ENCODE data around the gene CDC42EP5. TPM values are rescaled to one million over a fixed set of nuclear protein-coding genes. Genes with fewer than 3 reads are reported as not detected.

Gene CDC42EP5
- total and polyA plus RNA-seq, 12 donors, result 0.44 to 36.0 (median 15.7) TPM

GRCh38 chr19:54464044-54464629 is 9.0 kb downstream of the CDC42EP5 start:
- Histone ChIP-seq H3K27me3 (no peaks in the 10 kb centered on the region), H3K4me1 (replicated peaks in 1 of 2) (peaks cover 16 to 31% of the 10 kb centered on the region in 2 donors), H3K27ac (peak overlapping the region; percentile 91 to 99 (median 95)), H3K36me3 (replicated peaks in 1 of 2) (peaks cover 0 to 34% of the 10 kb centered on the region in 2 donors), H3K9me3 (replicated peaks in 1 of 3) (no peaks in the 10 kb centered on the region), H3K4me3 (peak overlapping the region in 3 of 4 donors; percentile 33 to 67 (median 35))
- intact Hi-C loops (cut with DNase I), result no loop called here
- WGBS, 4 donors, result 0 to 1% (median 1%) methylated on average over 21 to 26 of the region's 26 CpGs
- DNase-seq, result peak; percentile 87 to 97 (median 94)
- TF ChIP-seq POLR2A (IDR thresholded peaks at IDR 0.05) (no peak), CTCF (IDR thresholded peaks at IDR 0.05) (no peak)

- H3K4me3 ChIP-seq, result peak within 1 kb of the TSS in 3 of 4 donors; percentile 33 to 67 (median 35)
- no peaks in the 10 kb centered on the region for H3K27me3 ChIP-seq
- no peaks in the 10 kb centered on the region for H3K9me3 ChIP-seq (replicated peaks in 1 of 3)
- intact Hi-C loops (cut with DNase I), result no loop called here
- TF ChIP-seq POLR2A (IDR thresholded peaks at IDR 0.05) (peak; percentile 74 to 83), CTCF (IDR thresholded peaks at IDR 0.05) (no peak)
- H3K36me3 ChIP-seq (replicated peaks in 1 of 2), result peaks cover 0 to 39% of the 10 kb centered on the region in 2 donors
- peaks cover 16 to 31% of the 10 kb centered on the region in 2 donors for H3K4me1 ChIP-seq (replicated peaks in 1 of 2)
- H3K27ac ChIP-seq, result peak within 1 kb of the TSS; percentile 91 to 99 (median 95)
- peak; percentile 96 to 100 (median 99) for DNase-seq
- WGBS, 4 donors, result 0 to 1% (median 1%) methylated on average over 11 to 41 of the region's 41 CpGs
These were observed 9.5 kb downstream of the CDC42EP5 start, which contains the start of gene LENG9 for GRCh38 chr19:54463531-54464043. Gene LENG9, minus strand, starts transcription at chr19:54463778. Its CDS starts 252 bp downstream, at chr19:54463526.

GRCh38 chr19:54462655-54463530 is 10.2 kb downstream of the CDC42EP5 start:
- TF ChIP-seq POLR2A (IDR thresholded peaks at IDR 0.05) (no peak), CTCF (IDR thresholded peaks at IDR 0.05) (peak in 4 of 6 experiments; percentile 14 to 35 (median 30))
- Histone ChIP-seq H3K9me3 (replicated peaks in 1 of 3) (no peaks in the 10 kb centered on the region), H3K36me3 (replicated peaks in 1 of 2) (peaks cover 0 to 46% of the 10 kb centered on the region in 2 donors), H3K27ac (peak overlapping the region; percentile 91 to 99 (median 95)), H3K27me3 (no peaks in the 10 kb centered on the region), H3K4me1 (replicated peaks in 1 of 2) (peaks cover 16 to 30% of the 10 kb centered on the region in 2 donors), H3K4me3 (peak overlapping the region in 3 of 4 donors; percentile 9 to 67 (median 32))
- intact Hi-C loops (cut with DNase I), result no loop called here
- 6 to 30% (median 13%) methylated on average over 6 to 91 of the region's 91 CpGs for WGBS, 4 donors
- DNase-seq, result peak; percentile 74 to 82 (median 79)

Measured in adrenal gland (tissue), 12 donors.